Endothelial cell of umbilical vein (primary cell): ENCODE results near the gene ICA1L. TPM values are rescaled to one million over a fixed set of nuclear protein-coding genes. Genes with fewer than 3 reads are reported as not detected.

Source experiments
- BruUV-seq: library from RNA; stranded (reverse); fragments of 400-500 nt; replicated peaks from 2 replicates; lab custom pipeline; 2021; lab: Mats Ljungman, UMichigan
- CTCF ChIA-PET: fragments of 300-600, 350-600 bp; sonication (Branson Sonifier 250); formaldehyde crosslinking; loops from one replicate; lab custom pipeline; 2021; ENCODE audit warnings: antibody characterized with exemption, inconsistent platforms; lab: Charles Lee
- POLR2A ChIA-PET: fragments of 300-600, 350-600 bp; sonication (Branson Sonifier 250); formaldehyde crosslinking; loops from one replicate; lab custom pipeline; 2021; ENCODE audit warnings: antibody characterized with exemption, inconsistent platforms; lab: Charles Lee
- DNase-seq: peaks from one replicate; pipeline ENCODE4 v3.0.0-alpha.2; 2011; ENCODE audit warnings: low read depth, low spot score
- FAIRE-seq: peaks from 2 replicates; lab custom pipeline; 2011; peaks lifted over from hg19 to GRCh38; lab: Jason Lieb, UNC
- H2AFZ ChIP-seq: 2 replicates; pipeline ENCODE4 v1.6.0; 2012; ENCODE audit warnings: low read depth, low read length, control low read depth, inconsistent platforms
- H3K27ac ChIP-seq: 2 replicates; pipeline ENCODE4 v1.5.1; 2011; ENCODE audit warnings: low read depth, mild to moderate bottlenecking, control low read depth, low read length, moderate library complexity; ENCODE audit not compliant: insufficient read depth
- H3K27me3 ChIP-seq, 2 experiments: 2 replicates each; pipeline versions ENCODE4 v1.6.0 to v1.6.1; 2011; ENCODE audit warnings: low read length in 2 of 2, mixed read lengths in 1 of 2; ENCODE audit not compliant: control insufficient read depth in 2 of 2, insufficient read depth in 2 of 2
- H3K36me3 ChIP-seq, 2 experiments: 2 replicates in 1 of 2; 3 replicates in 1 of 2; pipeline ENCODE4 v1.5.1; 2011; ENCODE audit warnings: low read length in 2 of 2, mild to moderate bottlenecking in 1 of 2, moderate library complexity in 1 of 2; ENCODE audit not compliant: control insufficient read depth in 2 of 2, insufficient read depth in 2 of 2; ENCODE audit errors: extremely low read depth in 1 of 2
- H3K4me1 ChIP-seq: 3 replicates; pipeline ENCODE4 v1.5.1; 2011; ENCODE audit warnings: mild to moderate bottlenecking, low read length; ENCODE audit not compliant: control insufficient read depth, insufficient read depth; ENCODE audit errors: extremely low read depth
- H3K4me2 ChIP-seq: 2 replicates; pipeline ENCODE4 v1.6.1; 2011; ENCODE audit warnings: low read length, control low read depth, mixed read lengths; ENCODE audit not compliant: insufficient read depth
- H3K4me3 ChIP-seq, 3 experiments: fragments of 200-600 bp in 1 of 3; sonication (generic), shearing (Covaris generic) in 1 of 3; replicated peaks in 1 of 3; 2 replicates each; pipeline ENCODE4 v1.5.1; 2011 to 2016; ENCODE audit warnings: control low read depth in 3 of 3, low read length in 3 of 3, mild to moderate bottlenecking in 2 of 3, inconsistent platforms in 1 of 3, low read depth in 1 of 3, moderate library complexity in 1 of 3; ENCODE audit not compliant: insufficient read depth in 1 of 3
- H3K79me2 ChIP-seq: 2 replicates; pipeline ENCODE4 v1.6.0; 2012; ENCODE audit warnings: low read length, inconsistent platforms; ENCODE audit not compliant: control insufficient read depth, insufficient read depth
- H3K9ac ChIP-seq: replicated peaks from 2 replicates; pipeline ENCODE3; 2011; ENCODE audit warnings: low read length, control low read depth; ENCODE audit not compliant: insufficient read depth; ENCODE audit errors: extremely low read depth
- H3K9me1 ChIP-seq: replicated peaks from 3 replicates; pipeline ENCODE4 v1.6.0; 2011; ENCODE audit warnings: mild to moderate bottlenecking, low read length; ENCODE audit not compliant: control insufficient read depth, insufficient read depth; ENCODE audit errors: extremely low read depth
- H3K9me3 ChIP-seq: replicated peaks from 2 replicates; pipeline ENCODE4 v1.5.1; 2012; ENCODE audit warnings: low read length, inconsistent platforms; ENCODE audit not compliant: control insufficient read depth, insufficient read depth
- H4K20me1 ChIP-seq: replicated peaks from 2 replicates; pipeline ENCODE3; 2011; ENCODE audit warnings: mild to moderate bottlenecking, low read length; ENCODE audit not compliant: control insufficient read depth, insufficient read depth; ENCODE audit errors: extremely low read depth
- EZH2 ChIP-seq: IDR thresholded peaks from 2 replicates; pipeline ENCODE4 v1.6.1; 2012; ENCODE audit warnings: borderline replicate concordance, low read depth, mild to moderate bottlenecking, moderate library complexity, low read length, inconsistent platforms; ENCODE audit not compliant: severe bottlenecking
- FOS ChIP-seq: IDR thresholded peaks from 2 replicates; pipeline ENCODE4 v1.6.1; 2011; ENCODE audit warnings: mild to moderate bottlenecking, low read length, moderate library complexity, borderline replicate concordance; ENCODE audit not compliant: insufficient read depth
- GATA2 ChIP-seq: IDR thresholded peaks from 2 replicates; pipeline ENCODE4 v1.7.0; 2011; ENCODE audit warnings: low read depth, mild to moderate bottlenecking, moderate library complexity, mixed read lengths, low read length; ENCODE audit not compliant: insufficient read length, insufficient read depth
- JUN ChIP-seq: IDR thresholded peaks from 2 replicates; pipeline ENCODE4 v1.6.1; 2011; ENCODE audit warnings: borderline replicate concordance, low read depth; ENCODE audit not compliant: insufficient read length, insufficient read depth
- MYC ChIP-seq: IDR thresholded peaks from one replicate; pipeline ENCODE4 v1.6.1; 2011; ENCODE audit warnings: mild to moderate bottlenecking, low read depth, low read length
- POLR2A ChIP-seq: IDR thresholded peaks from 2 replicates; pipeline ENCODE4 v1.6.1; 2012; ENCODE audit warnings: low read depth, mild to moderate bottlenecking, control low read depth, low read length
- POLR2AphosphoS5 ChIP-seq: IDR thresholded peaks from 2 replicates; pipeline ENCODE4 v1.6.1; 2012; ENCODE audit warnings: low read depth, mild to moderate bottlenecking, control low read depth, low read length, moderate library complexity; ENCODE audit not compliant: insufficient read depth
- dilution Hi-C: fragments of 300-500 bp; cut with MboI; formaldehyde crosslinking; loops from one replicate; pipeline ENCODE4 v1.15.0; 2019; ENCODE audit warnings: low sequenced_read_pairs; ENCODE audit not compliant: extremely low pct_ligation_motif_present
- intact Hi-C: fragments of 100-400 bp; cut with micrococcal nuclease; formaldehyde crosslinking; loops from one replicate; pipeline ENCODE4 v1.10.0; 2022
- polyA plus RNA-seq, 4 experiments: library from polyadenylated mRNA; depleted of rRNA in 3 of 4; stranded (reverse) in 3 of 4; unstranded in 1 of 4; fragments of >200 nt; gene quantifications; 2 replicates each; pipeline versions ENCODE4 v1.2.1 to v1.2.3, GENCODE V29; 2011 to 2012; ENCODE audit warnings: missing spikeins in 1 of 4
- total RNA-seq: library from RNA; stranded (reverse); gene quantifications from 2 replicates; pipeline ENCODE4 v1.2.3, GENCODE V29; 2021
- TF ChIP-seq, protein P1 (sequence below): IDR thresholded peaks from 2 replicates; pipeline ENCODE4 v1.6.1; 2011; ENCODE audit not compliant: insufficient read depth, insufficient read length
- TF ChIP-seq, protein P2 (sequence below), 2 donors: IDR thresholded peaks; 1 replicate in 1 of 2; 2 replicates in 1 of 2; pipeline ENCODE4 v1.5.1; 2011; ENCODE audit warnings: low read length in 2 of 2, mild to moderate bottlenecking in 2 of 2, moderate library complexity in 2 of 2, control low read depth in 1 of 2, inconsistent platforms in 1 of 2, low read depth in 1 of 2; ENCODE audit not compliant: insufficient read depth in 1 of 2; ENCODE audit errors: extremely low read depth in 1 of 2

ICA1L gene
- total and polyA plus RNA-seq, 2 donors (not counting 3 experiments of a cell fraction or from before 2014, with no cell fraction given): 1.6 to 3.7 TPM

DNA sequence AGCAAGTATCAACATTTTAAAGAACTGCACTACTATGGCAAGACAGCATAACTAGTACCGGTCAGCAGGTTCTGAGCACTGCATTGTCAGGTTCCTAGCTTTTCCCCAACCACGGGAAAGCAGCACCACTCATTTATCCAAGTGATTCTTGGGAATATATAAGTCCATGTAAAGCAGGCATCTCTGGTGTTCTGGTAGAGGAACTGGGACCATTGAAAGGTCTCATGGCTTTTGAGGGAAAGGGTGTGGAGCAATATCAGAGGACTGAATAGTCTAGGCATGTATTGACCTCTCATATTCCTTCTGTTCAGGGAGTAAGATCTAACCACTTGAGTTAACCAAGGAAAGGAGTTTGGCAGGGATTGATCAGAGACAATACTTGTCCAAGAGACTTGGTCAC lies 6.1 kb upstream of the ICA1L start:
- POLR2A ChIA-PET: no interaction called here
- Histone ChIP-seq H3K9ac (no peak overlapping the region), H3K27ac (no peak overlapping the region), H3K27me3 (no peaks in the 10 kb centered on the region), H3K79me2 (no peaks in the 10 kb centered on the region), H2AFZ (no peak overlapping the region), H3K4me1 (no peaks in the 10 kb centered on the region), H3K9me3 (no peaks in the 10 kb centered on the region), H3K36me3 (peaks cover 0 to under 1% of the 10 kb centered on the region in 2 experiments), H3K9me1 (no peaks in the 10 kb centered on the region), H3K4me2 (no peak overlapping the region), H3K4me3 (no peak overlapping the region), H4K20me1 (no peaks in the 10 kb centered on the region)
- FAIRE-seq (no peak), DNase-seq (no peak)
- intact Hi-C loops: no loop called here
- dilution Hi-C loops: no loop called here
- BruUV-seq: no TSS peak
- CTCF ChIA-PET: interaction anchor here (1.1 kb wide), 1 partner anchor 13 kb away, joined by 4 read pairs; no protein-coding TSS in a partner anchor
- TF ChIP-seq FOS (no peak), EZH2 (no peak), JUN (no peak), GATA2 (no peak), POLR2A (no peak), MYC (no peak), POLR2AphosphoS5 (no peak)
- TF ChIP-seq, protein P1, sequence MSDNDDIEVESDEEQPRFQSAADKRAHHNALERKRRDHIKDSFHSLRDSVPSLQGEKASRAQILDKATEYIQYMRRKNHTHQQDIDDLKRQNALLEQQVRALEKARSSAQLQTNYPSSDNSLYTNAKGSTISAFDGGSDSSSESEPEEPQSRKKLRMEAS: no peak
- TF ChIP-seq, protein P2, sequence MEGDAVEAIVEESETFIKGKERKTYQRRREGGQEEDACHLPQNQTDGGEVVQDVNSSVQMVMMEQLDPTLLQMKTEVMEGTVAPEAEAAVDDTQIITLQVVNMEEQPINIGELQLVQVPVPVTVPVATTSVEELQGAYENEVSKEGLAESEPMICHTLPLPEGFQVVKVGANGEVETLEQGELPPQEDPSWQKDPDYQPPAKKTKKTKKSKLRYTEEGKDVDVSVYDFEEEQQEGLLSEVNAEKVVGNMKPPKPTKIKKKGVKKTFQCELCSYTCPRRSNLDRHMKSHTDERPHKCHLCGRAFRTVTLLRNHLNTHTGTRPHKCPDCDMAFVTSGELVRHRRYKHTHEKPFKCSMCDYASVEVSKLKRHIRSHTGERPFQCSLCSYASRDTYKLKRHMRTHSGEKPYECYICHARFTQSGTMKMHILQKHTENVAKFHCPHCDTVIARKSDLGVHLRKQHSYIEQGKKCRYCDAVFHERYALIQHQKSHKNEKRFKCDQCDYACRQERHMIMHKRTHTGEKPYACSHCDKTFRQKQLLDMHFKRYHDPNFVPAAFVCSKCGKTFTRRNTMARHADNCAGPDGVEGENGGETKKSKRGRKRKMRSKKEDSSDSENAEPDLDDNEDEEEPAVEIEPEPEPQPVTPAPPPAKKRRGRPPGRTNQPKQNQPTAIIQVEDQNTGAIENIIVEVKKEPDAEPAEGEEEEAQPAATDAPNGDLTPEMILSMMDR (IDR thresholded peaks at IDR 0.05; ENCODE audit: extremely low read depth in 1 of 2, insufficient read depth in 1 of 2, low read depth in 1 of 2, low read length in 2 of 2): no peak
